Measurements from ENCODE around the gene SCML2. TPM values are rescaled to one million over a fixed set of nuclear protein-coding genes. Genes with fewer than 3 reads are reported as not detected.
"Not testable (repeated sequence)": the region's sequence is repeated elsewhere in the genome, so short reads cannot be mapped to it uniquely, and the experiment has no call there.

The SCML2 gene
- total RNA-seq, 4 donors from 2014 or later: 1.3 to 3.7 (median 1.4) TPM

DNA sequence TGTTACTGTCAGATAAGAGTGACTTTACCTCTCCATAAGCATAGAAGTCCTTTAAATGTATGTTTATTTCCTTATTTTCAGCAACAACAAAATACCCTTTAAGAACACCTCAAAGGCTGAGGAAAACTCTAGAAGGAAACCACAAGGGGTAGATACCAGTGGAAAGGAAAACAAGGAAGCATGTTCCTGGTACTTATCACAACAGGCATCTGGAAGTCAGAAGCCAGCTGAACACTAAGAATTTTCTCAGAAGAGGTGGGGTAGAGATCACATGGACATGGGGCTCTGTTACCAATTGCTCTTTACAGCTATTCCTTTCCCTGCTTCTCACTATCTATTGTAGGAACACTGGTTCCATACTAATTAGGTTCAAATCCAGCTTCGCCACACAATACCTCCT is 82.3 kb downstream of the SCML2 start:
- Histone ChIP-seq H3K36me3 (no peaks in the 10 kb centered on the region), H3K27me3 (no peaks in the 10 kb centered on the region), H3K27ac (no peak overlapping the region), H3K4me3 (no peak overlapping the region), H3K9me3 (no peaks in the 10 kb centered on the region), H3K4me1 (no peaks in the 10 kb centered on the region)
- 82% methylated on average over 1 of the region's 1 CpG; no CpG with 5 or more reads in 1 of the 2 donors for WGBS, 2 donors (ENCODE audit: low coverage in 1 of 2)
- no peak for ATAC-seq
- no peak for TF ChIP-seq POLR2AphosphoS5 (IDR thresholded peaks at IDR 0.05)
- TF ChIP-seq, protein P1, sequence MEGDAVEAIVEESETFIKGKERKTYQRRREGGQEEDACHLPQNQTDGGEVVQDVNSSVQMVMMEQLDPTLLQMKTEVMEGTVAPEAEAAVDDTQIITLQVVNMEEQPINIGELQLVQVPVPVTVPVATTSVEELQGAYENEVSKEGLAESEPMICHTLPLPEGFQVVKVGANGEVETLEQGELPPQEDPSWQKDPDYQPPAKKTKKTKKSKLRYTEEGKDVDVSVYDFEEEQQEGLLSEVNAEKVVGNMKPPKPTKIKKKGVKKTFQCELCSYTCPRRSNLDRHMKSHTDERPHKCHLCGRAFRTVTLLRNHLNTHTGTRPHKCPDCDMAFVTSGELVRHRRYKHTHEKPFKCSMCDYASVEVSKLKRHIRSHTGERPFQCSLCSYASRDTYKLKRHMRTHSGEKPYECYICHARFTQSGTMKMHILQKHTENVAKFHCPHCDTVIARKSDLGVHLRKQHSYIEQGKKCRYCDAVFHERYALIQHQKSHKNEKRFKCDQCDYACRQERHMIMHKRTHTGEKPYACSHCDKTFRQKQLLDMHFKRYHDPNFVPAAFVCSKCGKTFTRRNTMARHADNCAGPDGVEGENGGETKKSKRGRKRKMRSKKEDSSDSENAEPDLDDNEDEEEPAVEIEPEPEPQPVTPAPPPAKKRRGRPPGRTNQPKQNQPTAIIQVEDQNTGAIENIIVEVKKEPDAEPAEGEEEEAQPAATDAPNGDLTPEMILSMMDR (IDR thresholded peaks at IDR 0.05): no peak
- TF ChIP-seq EP300 (IDR thresholded peaks at IDR 0.05): no peak
- TF ChIP-seq POLR2A (IDR thresholded peaks at IDR 0.05): no peak

DNA sequence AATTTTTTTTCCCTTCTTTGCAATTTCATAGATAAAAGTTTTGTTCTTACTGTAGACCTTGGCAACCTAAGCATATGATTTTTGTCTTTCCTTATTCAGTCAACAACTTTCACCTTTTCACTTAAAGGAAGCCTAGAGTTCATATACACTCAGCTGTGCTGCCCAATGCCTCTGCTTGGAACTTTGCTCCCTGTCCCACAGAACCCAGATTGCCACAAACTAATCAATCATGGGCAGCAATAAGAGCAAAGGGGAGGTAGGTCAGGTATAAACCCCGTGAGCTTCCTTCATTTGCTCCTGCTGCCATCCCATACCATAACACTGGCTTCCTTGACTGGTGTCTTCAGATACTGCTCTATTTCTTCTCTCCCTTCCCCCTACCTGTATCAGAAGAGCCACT is 82.8 kb downstream of the SCML2 start:
- H3K4me3 ChIP-seq: no peak overlapping the region
- no peaks in the 10 kb centered on the region for H3K36me3 ChIP-seq
- TF ChIP-seq, protein P1 (IDR thresholded peaks at IDR 0.05): no peak
- no peak for TF ChIP-seq POLR2AphosphoS5 (IDR thresholded peaks at IDR 0.05)
- H3K27me3 ChIP-seq: no peaks in the 10 kb centered on the region
- ATAC-seq: no peak
- H3K27ac ChIP-seq: no peak overlapping the region
- H3K4me1 ChIP-seq: no peaks in the 10 kb centered on the region
- no peaks in the 10 kb centered on the region for H3K9me3 ChIP-seq
- WGBS, 2 donors (ENCODE audit: low coverage in 1 of 2): 50 to 60% methylated on average over 1 of the region's 1 CpG

DNA sequence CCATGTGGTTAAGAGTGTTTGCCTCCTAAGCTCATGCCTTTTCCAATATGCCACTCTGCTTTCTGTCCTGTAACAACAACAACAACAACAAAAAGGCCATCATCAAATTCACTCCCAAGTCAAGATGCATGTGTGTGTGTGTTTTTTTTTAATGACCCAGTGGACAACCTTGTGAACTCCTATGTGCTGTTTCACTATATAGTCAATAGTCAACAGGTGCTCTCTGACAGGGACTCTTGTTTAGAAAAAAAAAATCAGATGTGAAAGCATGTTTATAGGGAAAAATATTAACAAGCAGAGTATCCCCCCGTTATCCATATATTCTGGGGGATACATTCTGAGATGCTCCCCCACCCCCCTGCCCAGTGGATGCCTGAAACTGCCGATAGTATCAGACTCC is 83.2 kb downstream of the SCML2 start:
- 63% methylated on average over 2 of the region's 2 CpGs; no CpG with 5 or more reads in 1 of the 2 donors for WGBS, 2 donors (ENCODE audit: low coverage in 1 of 2)
- no peaks in the 10 kb centered on the region for H3K9me3 ChIP-seq
- no peak overlapping the region for H3K4me3 ChIP-seq
- ATAC-seq: no peak
- H3K27ac ChIP-seq: no peak overlapping the region
- no peaks in the 10 kb centered on the region for H3K36me3 ChIP-seq
- no peaks in the 10 kb centered on the region for H3K4me1 ChIP-seq
- no peak for TF ChIP-seq EP300 (IDR thresholded peaks at IDR 0.05)
- TF ChIP-seq, protein P1 (IDR thresholded peaks at IDR 0.05): no peak
- no peaks in the 10 kb centered on the region for H3K27me3 ChIP-seq

DNA sequence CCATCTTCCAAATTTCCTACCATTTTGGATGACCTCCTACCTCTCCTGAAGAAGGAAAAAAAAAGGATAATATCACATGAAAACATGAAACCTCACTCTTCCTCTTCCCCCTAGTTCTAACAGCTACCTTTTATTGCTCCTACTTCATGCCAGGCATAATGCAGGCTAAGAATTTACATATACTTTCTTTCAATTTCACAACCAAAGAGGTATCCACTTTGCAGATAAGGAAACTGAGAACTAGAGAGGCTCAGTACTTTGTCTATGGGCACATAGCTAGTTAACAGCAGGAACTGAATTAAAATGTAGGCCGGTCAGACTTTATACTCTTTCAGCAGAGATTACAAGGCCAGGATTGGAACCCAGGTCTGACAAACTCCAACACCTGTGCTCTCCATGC is 99.4 kb downstream of the SCML2 start:
- no peak overlapping the region for H3K27ac ChIP-seq
- H3K9me3 ChIP-seq: no peaks in the 10 kb centered on the region
- no peaks in the 10 kb centered on the region for H3K27me3 ChIP-seq
- no peaks in the 10 kb centered on the region for H3K36me3 ChIP-seq
- no peaks in the 10 kb centered on the region for H3K4me1 ChIP-seq
- 100% methylated on average over 1 of the region's 1 CpG; no CpG with 5 or more reads in 1 of the 2 donors for WGBS, 2 donors (ENCODE audit: low coverage in 1 of 2)
- no peak for TF ChIP-seq POLR2A (IDR thresholded peaks at IDR 0.05)
- TF ChIP-seq, protein P1 (IDR thresholded peaks at IDR 0.05): no peak
- TF ChIP-seq POLR2AphosphoS5 (IDR thresholded peaks at IDR 0.05): no peak
- no peak for TF ChIP-seq EP300 (IDR thresholded peaks at IDR 0.05)
- ATAC-seq: no peak
- no peak overlapping the region for H3K4me3 ChIP-seq

DNA sequence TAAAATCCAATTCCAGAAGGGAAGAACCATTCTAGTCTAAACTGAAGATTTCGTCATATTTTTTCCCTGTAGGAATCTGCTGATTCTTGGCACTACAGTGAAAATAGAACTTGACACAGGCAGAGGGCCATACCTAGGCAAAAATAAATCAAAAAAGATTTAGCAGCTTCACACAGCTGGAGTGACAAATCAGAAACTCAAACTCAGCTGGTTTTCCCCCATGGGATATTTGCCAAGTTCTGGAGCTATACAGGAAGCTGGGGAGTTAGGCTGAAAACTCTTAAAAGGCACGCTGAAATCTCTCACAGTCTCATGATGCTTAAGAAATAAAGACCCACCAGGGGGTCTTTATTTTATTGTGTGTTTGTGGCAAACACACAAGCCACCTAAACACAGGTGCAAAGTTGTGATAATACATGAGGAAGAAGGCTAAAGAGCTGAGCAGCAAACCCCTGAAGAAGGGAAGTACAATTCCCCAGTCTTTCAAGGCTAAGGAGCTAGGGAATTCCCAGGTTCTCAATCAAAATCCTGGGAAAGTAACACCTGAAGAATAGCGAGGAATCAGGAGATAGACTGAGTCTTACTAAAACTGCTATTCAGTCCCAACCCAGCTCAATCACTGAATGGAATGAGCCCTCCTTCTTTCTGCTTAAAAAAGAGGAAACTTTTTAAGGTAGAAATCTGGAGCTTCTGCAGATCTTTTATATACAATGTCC is 101.7 kb downstream of the SCML2 start:
- no peaks in the 10 kb centered on the region for H3K9me3 ChIP-seq
- no peaks in the 10 kb centered on the region for H3K27me3 ChIP-seq
- H3K27ac ChIP-seq: no peak overlapping the region
- H3K4me3 ChIP-seq: no peak overlapping the region
- H3K36me3 ChIP-seq: no peaks in the 10 kb centered on the region
- TF ChIP-seq POLR2A (IDR thresholded peaks at IDR 0.05): no peak
- TF ChIP-seq, protein P1 (IDR thresholded peaks at IDR 0.05): no peak
- TF ChIP-seq EP300 (IDR thresholded peaks at IDR 0.05): no peak
- ATAC-seq: no peak
- 35 to 41% methylated on average over 1 to 3 of the region's 3 CpGs for WGBS, 2 donors (ENCODE audit: low coverage in 1 of 2)
- no peaks in the 10 kb centered on the region for H3K4me1 ChIP-seq

DNA sequence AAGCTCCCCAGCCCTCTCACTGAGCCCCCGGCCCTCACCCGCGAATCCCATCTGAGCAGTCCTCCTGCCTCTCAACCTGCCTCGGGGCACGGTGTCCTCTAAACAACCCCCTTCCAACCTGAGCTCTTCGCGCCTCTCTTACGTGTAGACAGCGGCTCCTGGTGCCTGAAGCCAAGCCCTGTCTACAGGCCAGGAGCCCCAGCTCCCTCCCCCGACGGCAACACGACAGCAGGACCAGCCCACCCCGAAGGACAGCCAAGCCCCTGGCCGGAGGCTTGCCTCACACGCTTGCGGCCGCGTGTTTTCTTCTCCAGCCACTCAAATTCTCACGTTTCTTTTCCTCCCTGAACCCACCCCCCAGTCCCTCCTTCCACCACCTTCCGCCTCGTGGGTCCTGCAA is 124.8 kb downstream of the SCML2 start:
- not testable (repeated sequence) for H3K9me3 ChIP-seq, H3K4me1 ChIP-seq, H3K36me3 ChIP-seq, ATAC-seq, H3K4me3 ChIP-seq, H3K27me3 ChIP-seq, H3K27ac ChIP-seq
- 20 to 80% methylated on average over 1 of the region's 21 CpGs for whole genome bisulfite sequencing, 2 donors (ENCODE audit: low coverage in 1 of 2)

Data from gastroesophageal sphincter (tissue), 4 donors.